Fibroblast of peridontal ligament (primary cell): ENCODE data around the gene TMEM140.
A peak's percentile ranks its signal among the peaks of the same experiment; 100 is the strongest.
"Not testable (repeated sequence)": the region's sequence is repeated elsewhere in the genome, so short reads cannot be mapped to it uniquely, and the experiment has no call there.

ENCODE experiments used
- DNase-seq: peaks from one replicate; pipeline ENCODE4 v3.0.0-alpha.2; 2010; ENCODE audit errors: extremely low read depth

TMEM140 gene

DNA sequence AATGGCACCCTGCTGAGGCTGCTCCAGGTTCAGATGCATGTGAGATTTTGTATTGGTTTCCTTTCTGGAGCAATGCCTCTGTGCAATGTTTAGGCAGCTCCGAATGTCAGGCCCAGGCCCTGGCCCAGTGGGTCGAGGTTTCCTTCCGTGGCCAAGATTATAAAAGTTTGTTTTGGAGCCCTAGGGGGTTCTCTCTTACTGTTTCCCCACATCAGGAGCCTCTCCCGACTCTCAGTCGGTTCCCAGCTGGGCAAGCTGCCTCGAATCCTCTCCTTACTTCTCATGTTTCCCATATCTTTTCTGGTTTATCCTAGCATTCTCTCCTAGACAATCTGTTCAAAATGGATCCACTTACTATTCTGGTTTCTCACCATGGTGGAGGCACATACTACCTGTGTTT is 11.0 kb downstream of the TMEM140 start:
- peak; percentile 27 for DNase-seq

DNA sequence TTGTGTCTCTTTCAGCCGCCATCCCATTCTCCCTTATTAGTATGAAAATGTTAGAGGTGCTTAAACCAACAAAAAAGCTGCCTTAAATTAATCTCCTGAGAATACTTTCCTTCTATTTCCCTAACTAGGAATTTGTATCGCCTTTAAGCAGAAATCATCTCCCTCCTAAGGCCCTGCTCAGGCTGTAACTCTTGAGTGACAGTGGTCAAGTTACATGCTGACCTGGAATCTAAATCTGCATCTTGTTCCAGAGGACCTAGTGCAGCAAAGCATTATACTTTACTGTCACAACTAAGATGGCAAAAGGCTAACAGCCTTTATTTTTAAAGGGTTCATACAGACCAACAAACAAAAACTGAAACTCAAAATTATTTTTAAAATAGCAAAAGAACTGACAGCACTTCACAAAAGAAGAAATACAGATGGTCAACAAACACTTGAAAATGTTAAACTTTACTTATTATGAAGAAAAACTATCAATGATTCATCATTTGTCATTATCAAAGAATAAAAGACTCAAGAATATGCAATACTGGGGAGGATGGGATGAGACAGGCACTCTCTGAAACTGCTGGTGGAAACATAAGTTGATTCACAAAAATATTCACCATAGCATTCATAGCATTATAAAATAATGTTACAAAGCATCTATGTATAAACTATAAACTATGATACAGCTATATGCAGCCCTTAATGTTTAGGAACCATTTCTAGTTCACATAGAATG is 11.7 kb downstream of the TMEM140 start:
- peak; percentile 22 for DNase-seq

DNA sequence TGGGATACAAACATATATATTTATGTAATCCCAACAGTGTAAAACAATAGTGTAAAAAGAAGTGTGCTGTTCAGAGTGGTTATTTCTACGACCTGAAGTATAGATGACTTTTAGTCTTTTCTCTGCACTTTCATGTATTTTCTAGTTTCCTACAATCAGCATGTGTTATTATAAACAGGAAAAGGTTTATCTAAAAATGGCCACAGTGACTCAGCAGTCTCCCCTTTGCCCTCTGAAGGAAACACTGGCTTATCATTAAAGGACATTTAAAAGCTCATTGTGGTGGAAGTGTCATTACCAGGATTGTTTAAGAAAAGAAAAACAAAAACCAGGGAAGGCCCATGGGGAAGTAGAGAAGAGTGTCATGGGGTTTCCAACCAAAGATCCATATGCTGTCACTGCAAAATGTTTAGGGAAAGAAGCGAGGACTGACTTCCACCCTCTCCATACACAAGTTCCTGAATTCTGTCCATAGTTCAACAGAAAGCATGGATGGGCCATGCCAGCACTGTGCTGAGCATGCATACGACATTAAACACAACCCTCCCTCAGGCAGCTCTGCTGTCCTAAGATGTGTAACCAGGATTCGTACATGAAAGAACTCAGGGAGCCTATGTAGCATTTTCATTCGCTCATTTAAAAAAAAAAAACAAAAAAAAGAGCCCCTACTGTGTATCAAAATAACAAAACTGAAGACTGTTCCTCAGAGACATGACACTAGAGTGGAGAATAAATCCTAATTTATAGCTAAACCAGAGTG is 12.4 kb downstream of the TMEM140 start:
- DNase-seq, result peak; percentile 38

DNA sequence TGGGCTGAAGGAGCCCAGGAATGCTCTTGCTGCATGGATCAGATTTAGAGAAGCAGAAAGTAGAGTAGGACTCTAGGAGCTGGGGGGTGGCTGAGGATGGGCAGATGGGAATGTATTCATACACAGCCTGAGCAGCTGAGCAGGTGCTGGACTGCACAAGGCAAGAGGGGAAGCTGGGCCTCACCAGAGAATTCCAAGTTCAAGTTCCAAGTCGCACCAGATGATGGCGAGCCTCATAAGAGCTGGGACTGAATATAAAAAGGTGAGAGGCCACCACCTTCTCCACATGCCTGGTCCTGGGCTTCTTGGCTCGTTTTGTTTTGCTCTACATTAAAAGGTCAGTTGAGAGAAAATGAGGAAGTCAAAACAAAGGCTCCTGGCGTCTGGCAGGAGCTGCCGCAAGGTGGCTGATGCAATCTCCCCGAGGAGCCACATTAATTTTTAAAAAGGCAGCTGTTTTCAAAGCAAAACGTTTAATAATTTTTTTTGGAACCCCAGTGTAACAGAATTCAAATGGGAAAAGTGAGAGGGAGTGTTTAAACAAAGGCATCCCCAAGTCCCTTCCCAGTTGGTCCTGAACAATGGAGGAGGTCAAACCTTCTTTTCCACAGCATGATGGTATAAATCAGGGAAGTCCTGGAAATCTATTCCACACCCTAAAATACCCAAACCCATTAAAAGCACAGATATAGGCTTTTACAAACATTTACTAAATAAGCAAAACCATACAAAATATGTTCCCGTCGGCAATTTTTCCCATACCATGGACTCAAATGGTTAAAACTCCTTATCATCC is 13.2 kb downstream of the TMEM140 start:
- no peak for DNase-seq

DNA sequence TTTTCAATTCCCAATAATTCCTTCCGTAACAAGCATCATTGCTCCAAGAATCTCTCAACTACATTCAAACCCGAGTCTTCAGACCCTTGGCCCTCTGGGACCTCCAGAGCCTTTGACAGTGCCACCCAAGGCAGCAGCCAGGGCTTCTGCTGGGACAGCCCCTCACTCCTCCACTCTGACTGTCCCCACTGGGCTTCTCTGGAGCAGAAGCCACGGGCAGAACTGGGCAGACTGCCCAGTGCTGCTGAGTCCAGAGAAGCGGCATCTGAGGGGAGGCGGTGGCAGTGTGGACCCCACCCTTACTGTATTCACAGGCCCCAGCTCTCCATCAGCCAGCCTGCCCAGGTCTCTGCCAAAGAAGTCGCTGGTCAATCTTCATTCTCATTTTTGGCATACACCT is 13.8 kb downstream of the TMEM140 start:
- DNase-seq, result no peak

DNA sequence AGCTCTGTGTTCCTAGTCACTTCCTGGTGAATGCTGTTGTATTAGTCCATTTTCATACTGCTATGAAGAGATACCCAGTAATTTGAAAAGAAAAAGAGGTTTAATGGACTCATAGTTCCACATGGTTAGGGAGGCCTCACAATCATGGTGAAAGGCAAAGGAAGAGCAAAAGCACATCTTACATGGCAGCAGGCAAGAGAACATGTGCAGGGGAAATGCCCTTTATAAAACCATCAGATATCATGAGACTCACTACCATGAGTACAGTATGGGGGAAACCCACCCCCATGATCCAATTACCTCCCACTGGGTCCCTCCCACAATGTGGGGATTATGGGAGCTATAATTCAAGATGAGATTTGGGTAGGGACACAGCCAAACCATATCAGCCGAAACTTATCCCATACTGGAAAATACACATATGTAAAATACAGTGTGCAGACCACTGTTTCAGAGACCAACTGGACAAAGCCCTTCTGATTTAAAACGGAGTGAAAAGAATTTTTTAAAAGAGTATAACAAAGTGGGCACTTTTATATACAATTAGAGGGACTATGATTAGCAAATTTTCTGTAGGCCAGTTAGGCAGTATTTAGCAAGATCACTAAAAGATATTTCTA is 14.6 kb downstream of the TMEM140 start:
- DNase-seq, result no peak

DNA sequence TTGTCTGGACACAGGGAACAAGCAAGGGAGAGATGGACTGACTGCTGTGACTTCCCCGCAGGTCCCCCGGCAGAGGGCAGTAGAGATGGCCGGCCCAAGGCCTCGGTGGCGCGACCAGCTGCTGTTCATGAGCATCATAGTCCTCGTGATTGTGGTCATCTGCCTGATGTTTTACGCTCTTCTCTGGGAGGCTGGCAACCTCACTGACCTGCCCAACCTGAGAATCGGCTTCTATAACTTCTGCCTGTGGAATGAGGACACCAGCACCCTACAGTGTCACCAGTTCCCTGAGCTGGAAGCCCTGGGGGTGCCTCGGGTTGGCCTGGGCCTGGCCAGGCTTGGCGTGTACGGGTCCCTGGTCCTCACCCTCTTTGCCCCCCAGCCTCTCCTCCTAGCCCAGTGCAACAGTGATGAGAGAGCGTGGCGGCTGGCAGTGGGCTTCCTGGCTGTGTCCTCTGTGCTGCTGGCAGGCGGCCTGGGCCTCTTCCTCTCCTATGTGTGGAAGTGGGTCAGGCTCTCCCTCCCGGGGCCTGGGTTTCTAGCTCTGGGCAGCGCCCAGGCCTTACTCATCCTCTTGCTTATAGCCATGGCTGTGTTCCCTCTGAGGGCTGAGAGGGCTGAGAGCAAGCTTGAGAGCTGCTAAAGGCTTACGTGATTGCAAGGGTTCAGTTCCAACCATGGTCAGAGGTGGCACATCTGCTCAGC is 16.6 kb downstream of the TMEM140 start:
- DNase-seq, result peak; percentile 18

DNA sequence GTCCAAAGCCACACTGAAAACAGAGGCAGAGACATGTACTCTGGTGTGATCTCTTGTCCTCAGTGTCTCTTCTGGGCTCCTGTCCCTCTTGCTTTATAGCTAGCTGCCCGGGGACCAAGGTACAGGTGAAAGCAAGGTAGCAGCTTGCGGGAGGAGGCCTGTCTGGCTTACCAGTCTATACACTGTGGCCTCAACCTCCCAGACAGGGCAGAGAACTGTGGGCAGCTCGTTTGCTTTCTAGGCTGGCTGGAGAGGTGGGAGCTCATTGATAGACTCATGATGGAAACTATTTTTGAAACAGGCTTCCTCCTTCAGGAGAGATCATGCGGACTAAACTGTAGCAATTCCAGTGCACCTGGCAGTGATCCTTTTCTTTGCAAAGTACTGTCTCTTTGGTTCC is 18.0 kb downstream of the TMEM140 start:
- DNase-seq, result no peak

DNA sequence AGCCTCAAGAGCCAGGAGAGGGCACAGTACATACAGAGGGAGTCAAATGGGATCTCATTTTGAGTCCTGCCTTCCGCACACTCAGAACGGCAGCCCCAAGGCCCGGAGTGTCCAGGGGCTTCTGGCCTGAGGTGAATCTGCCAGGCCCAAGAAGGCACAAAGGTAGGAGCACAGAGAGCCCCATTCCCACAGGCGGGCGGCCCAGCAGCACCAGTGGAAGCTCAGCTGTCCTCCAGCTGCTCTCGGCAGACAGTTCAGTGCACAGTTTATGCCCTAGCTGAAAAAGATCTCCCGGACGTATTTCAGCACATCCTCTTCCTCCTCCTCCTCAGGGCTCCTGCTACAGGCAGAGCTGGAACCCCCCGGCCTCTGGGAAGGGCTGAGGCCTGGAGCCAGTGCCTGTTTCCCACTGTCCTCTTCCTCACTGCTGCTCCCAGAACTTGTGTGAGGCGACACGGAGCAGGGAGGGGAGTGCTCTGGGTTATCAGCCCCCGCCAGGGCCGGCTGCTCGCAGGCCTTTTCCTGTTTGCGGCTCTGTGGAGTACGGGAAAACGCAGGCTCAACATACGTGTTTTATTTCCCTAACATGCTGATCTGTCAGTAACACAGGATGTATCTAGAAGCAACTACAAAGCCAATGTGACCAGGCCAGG is 18.6 kb downstream of the TMEM140 start:
- no peak for DNase-seq

DNA sequence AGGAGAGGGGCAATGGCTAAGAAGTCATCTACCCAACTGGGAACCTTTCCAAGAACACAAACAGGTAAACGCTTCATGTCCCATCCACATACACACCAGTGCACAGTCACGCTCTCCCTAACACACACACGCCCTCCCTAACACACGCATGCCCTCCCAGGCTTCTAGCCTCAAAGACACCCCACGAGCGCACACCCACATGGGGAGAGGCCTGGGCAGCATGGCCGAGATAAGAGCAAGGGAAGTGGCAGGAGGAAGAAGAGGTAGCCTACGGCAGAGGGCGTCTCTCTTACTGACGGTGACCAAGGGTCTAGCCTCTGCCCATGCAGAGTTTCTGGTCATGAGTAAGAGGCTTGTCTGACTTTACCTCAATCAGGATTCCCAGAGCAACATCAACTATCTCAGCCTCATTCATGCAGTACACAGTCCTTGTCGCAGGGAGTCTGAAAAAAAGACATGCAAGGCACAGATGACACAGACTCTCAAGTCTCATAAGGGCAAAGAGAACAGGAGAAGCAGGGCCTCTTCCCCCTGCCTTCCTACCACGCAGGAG is 19.6 kb downstream of the TMEM140 start:
- no peak for DNase-seq

DNA sequence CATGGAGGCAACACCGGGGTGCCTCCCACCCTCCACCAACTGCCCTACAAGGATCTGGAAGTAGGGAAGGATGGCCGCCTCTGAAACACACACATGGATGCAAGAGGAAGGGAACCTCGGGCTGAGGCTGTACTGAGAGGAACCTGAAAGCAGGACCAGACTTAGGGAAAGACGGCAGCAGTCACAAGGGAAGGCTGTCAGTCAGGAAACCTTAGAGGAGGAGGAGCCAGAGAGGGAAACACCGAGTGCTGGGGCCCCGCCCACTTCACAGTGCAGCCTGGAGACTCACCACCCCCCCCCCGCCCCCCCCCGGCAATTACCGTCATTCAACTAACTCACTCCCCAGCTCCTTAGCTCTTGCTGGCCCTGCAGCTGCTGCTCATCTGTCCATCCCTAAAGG is 20.1 kb downstream of the TMEM140 start:
- DNase-seq, result no peak

DNA sequence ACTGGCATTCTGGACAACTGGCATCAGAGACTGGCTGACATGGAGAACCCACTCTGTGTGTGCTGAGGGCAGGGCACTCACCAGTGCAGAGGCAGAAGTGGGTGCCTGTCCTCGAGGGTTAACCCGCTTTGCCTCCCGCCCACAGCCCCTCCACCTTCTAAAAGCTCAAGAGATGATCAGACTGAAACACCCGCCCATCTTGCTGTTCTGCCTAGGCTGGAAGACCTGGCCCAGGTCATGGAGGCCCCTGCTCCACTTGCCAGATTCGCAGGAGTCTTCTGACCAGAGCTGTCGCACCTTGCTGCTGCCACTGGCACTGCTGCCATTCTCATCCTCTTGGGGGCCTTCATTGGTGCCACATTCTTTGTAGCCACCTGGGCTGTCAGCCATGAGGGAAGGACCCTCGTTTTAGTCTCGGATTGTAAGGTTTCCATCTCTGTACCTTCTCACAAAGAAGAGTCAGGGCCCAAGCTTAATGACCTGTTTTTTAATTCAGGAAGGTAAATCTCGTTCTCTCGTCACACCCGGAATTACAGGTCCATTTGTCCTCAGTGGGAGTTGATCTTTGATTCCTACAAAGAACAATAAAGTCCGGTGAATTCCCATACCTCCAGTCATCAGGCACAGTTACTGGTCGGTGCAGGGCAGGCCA is 20.7 kb downstream of the TMEM140 start:
- DNase-seq, result no peak

DNA sequence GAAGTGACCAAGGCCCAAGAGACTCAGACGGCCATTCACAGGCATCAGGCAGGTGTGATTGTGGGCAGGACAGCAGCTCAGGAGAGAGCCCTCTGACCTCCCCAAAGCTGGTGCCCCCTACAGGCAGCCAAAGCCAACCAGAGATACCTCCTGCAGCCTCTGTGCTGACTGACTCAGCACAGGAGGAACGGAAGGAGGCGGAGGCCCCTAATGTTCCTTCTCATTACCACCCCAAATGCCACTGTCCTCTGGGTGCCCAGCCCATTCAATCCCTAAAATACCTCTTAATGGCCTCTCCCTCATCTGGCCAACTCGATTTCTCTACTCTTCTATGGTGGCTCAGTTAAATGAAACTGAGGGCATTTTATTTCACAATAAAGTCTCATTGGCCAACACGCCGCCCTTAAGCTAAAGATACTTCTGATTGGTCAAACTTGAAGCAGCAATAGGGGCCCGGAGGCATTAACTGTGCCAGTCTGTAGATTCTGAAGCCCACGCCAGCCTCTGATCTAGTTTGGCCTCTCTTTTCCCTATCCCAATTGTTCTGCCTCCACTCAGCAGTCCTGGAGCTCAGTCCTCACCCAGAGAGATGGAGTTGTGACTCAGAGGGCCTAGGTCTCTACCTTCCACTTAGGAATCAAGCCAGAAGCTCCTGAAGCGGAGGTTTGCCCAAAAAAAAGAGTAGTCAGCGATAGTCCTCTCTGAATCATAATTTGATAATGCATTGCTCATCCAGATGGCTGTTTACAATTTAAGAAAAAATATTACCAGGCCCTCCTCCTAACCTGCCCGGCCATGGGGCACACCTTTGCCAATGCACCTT is 21.5 kb downstream of the TMEM140 start:
- peak; percentile 25 for DNase-seq

DNA sequence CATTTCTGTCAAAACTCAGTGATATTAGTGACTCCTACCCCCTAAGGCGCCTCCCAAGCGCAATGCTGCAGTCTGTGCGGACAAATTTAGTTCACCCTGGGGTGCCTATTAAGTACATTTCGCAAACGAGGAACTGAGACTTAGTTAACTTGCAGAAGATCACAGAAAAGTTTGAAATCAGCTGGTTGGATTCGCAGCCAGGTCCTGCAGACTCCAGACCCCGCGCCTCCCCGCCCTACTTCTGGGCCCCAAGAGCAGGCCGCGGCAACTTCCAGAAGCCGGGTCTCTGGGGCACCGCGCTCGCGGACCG is 22.0 kb downstream of the TMEM140 start:
- DNase-seq, result peak; percentile 30

DNA sequence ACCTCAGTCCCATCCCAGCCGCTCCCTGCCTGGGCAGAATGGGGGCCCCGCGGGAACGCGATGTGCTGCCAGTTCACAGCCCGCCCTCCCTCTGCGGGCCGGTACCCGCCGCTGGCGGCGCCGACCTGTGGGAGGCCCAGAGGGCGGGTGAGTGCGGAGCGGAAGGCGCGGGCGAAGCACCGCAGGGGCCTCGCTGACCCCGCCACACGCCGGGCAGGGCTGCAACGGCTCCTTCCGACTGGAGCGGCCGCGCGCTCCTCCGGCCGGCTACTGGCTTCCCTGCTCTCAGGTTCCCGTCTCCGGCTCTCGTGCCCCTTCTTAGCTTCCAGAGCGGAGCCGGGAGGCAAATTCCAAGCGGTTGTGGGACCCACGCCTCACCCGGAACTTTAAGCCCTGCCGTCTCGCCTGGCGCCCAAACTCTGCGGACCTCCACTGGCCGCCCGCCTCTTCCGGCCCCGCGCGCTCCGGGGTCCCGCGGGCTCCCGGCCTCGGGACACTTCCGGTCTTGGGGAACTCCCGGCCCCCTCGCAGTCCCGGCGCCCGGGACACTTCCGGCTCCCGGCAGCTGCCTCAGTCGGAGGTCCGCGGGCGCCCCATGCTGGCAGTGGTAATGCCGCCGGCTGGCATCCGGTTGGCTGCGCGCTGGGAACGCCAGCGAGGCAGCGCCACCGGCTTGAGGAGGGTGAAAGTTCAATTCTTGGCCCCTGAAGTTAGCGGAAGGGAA is 22.6 kb downstream of the TMEM140 start, which contains the start of gene CYREN:
CYREN (minus strand) TSS at position 434 of the 724 bp plus-strand sequence. CDS start 1,785 bp downstream, outside the sequence.
- DNase-seq, result peak; percentile 89

DNA sequence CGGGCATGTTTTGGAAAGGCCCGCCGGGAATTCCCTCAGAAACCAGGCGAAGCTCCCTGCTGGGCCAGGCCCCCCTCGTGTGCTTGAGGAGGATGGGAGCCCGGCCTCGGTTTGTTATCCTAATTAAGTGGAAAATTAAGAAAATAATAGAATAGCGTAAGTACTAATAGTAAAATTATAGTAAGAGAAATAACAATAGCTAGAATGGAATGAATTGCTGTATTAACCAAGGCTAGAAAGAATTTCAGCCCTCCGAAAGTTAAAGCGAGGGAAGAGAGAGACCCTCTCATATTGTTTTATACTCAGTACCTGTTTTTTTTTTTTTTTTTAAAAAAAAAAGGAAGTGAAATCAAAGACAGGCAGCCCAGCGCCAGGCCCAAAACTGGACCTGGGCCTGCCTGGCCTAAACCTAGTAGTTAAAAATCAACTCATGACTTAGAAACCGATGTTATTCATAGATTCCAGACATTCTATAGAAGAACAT is 23.2 kb downstream of the TMEM140 start:
- not testable (repeated sequence) for DNase-seq

DNA sequence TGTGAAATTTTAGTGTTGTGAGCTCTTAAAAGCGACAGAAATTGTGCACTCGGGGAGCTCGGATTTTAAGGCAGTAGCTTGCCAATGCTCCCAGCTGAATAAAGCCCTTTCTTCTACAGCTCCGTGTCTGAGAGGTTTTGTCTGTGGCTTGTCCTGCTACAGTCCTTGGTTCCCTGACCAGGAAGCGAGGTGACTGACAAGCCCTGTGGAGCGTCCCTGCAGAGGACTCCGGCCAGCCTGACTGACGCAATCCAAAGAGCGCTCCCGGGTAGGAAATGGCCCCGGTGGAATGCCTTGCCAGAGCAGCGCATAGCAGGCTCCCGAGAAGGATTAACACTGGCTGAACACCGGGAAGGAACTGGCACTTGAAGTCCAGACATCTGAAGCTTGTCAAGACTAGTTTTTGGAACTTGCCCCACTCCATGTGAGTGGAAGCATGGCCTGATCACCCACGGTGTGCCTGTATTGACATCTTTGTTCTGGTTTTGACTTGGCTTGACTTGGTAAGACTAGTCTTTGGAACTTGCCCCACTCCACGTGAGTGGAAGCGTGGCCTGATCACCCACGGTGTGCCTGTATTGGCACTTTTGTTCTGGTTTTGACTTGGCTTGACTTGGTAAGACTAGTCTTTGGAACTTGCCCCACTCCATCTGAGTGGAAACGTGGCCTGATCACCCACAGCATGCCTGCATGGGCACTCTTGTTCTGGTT is 23.9 kb downstream of the TMEM140 start:
- peak; percentile 15 for DNase-seq

DNA sequence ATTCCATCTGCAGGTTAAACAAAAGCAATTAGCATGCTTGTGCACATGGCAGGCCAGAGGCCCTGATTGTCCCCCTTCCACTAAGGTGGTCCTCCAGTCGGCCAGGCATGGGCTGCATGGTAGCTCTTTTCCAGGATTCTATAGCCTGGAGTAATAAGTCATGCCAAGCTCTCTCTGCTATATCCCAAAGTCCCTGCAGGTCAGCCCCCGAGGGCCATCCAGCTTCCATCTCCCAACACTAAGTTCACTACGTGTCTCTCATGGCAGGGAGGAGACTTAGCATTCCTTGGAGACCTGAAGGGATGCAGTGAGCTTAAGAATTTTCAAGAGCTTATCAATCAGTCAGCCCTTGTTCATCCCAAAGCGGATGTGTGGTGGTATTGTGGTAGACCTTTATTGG is 26.0 kb downstream of the TMEM140 start:
- not testable (repeated sequence) for DNase-seq
